Endothelial cell of umbilical vein (primary cell): ENCODE results near the gene ACTL8. TPM values are rescaled to one million over a fixed set of nuclear protein-coding genes. Genes with fewer than 3 reads are reported as not detected.

Experiments
- BruUV-seq: library from RNA; stranded (reverse); fragments of 400-500 nt; replicated peaks from 2 replicates; lab custom pipeline; 2021; lab: Mats Ljungman, UMichigan
- CTCF ChIA-PET: fragments of 300-600, 350-600 bp; sonication (Branson Sonifier 250); formaldehyde crosslinking; loops from one replicate; lab custom pipeline; 2021; ENCODE audit warnings: antibody characterized with exemption, inconsistent platforms; lab: Charles Lee
- POLR2A ChIA-PET: fragments of 300-600, 350-600 bp; sonication (Branson Sonifier 250); formaldehyde crosslinking; loops from one replicate; lab custom pipeline; 2021; ENCODE audit warnings: antibody characterized with exemption, inconsistent platforms; lab: Charles Lee
- DNase-seq: peaks from one replicate; pipeline ENCODE4 v3.0.0-alpha.2; 2011; ENCODE audit warnings: low read depth, low spot score
- FAIRE-seq: peaks from 2 replicates; lab custom pipeline; 2011; peaks lifted over from hg19 to GRCh38; lab: Jason Lieb, UNC
- H2AFZ ChIP-seq: 2 replicates; pipeline ENCODE4 v1.6.0; 2012; ENCODE audit warnings: low read depth, low read length, control low read depth, inconsistent platforms
- H3K27ac ChIP-seq: 2 replicates; pipeline ENCODE4 v1.5.1; 2011; ENCODE audit warnings: low read depth, mild to moderate bottlenecking, control low read depth, low read length, moderate library complexity; ENCODE audit not compliant: insufficient read depth
- H3K27me3 ChIP-seq, 2 experiments: 2 replicates each; pipeline versions ENCODE4 v1.6.0 to v1.6.1; 2011; ENCODE audit warnings: low read length in 2 of 2, mixed read lengths in 1 of 2; ENCODE audit not compliant: control insufficient read depth in 2 of 2, insufficient read depth in 2 of 2
- H3K36me3 ChIP-seq, 2 experiments: 2 replicates in 1 of 2; 3 replicates in 1 of 2; pipeline ENCODE4 v1.5.1; 2011; ENCODE audit warnings: low read length in 2 of 2, mild to moderate bottlenecking in 1 of 2, moderate library complexity in 1 of 2; ENCODE audit not compliant: control insufficient read depth in 2 of 2, insufficient read depth in 2 of 2; ENCODE audit errors: extremely low read depth in 1 of 2
- H3K4me1 ChIP-seq: 3 replicates; pipeline ENCODE4 v1.5.1; 2011; ENCODE audit warnings: mild to moderate bottlenecking, low read length; ENCODE audit not compliant: control insufficient read depth, insufficient read depth; ENCODE audit errors: extremely low read depth
- H3K4me2 ChIP-seq: 2 replicates; pipeline ENCODE4 v1.6.1; 2011; ENCODE audit warnings: low read length, control low read depth, mixed read lengths; ENCODE audit not compliant: insufficient read depth
- H3K4me3 ChIP-seq, 3 experiments: fragments of 200-600 bp in 1 of 3; sonication (generic), shearing (Covaris generic) in 1 of 3; replicated peaks in 1 of 3; 2 replicates each; pipeline ENCODE4 v1.5.1; 2011 to 2016; ENCODE audit warnings: control low read depth in 3 of 3, low read length in 3 of 3, mild to moderate bottlenecking in 2 of 3, inconsistent platforms in 1 of 3, low read depth in 1 of 3, moderate library complexity in 1 of 3; ENCODE audit not compliant: insufficient read depth in 1 of 3
- H3K79me2 ChIP-seq: 2 replicates; pipeline ENCODE4 v1.6.0; 2012; ENCODE audit warnings: low read length, inconsistent platforms; ENCODE audit not compliant: control insufficient read depth, insufficient read depth
- H3K9ac ChIP-seq: replicated peaks from 2 replicates; pipeline ENCODE3; 2011; ENCODE audit warnings: low read length, control low read depth; ENCODE audit not compliant: insufficient read depth; ENCODE audit errors: extremely low read depth
- H3K9me1 ChIP-seq: replicated peaks from 3 replicates; pipeline ENCODE4 v1.6.0; 2011; ENCODE audit warnings: mild to moderate bottlenecking, low read length; ENCODE audit not compliant: control insufficient read depth, insufficient read depth; ENCODE audit errors: extremely low read depth
- H3K9me3 ChIP-seq: replicated peaks from 2 replicates; pipeline ENCODE4 v1.5.1; 2012; ENCODE audit warnings: low read length, inconsistent platforms; ENCODE audit not compliant: control insufficient read depth, insufficient read depth
- H4K20me1 ChIP-seq: replicated peaks from 2 replicates; pipeline ENCODE3; 2011; ENCODE audit warnings: mild to moderate bottlenecking, low read length; ENCODE audit not compliant: control insufficient read depth, insufficient read depth; ENCODE audit errors: extremely low read depth
- CTCF ChIP-seq, 2 donors: IDR thresholded peaks; 1 replicate in 1 of 2; 2 replicates in 1 of 2; pipeline ENCODE4 v1.5.1; 2011; ENCODE audit warnings: low read length in 2 of 2, mild to moderate bottlenecking in 2 of 2, moderate library complexity in 2 of 2, control low read depth in 1 of 2, inconsistent platforms in 1 of 2, low read depth in 1 of 2; ENCODE audit not compliant: insufficient read depth in 1 of 2; ENCODE audit errors: extremely low read depth in 1 of 2
- EZH2 ChIP-seq: IDR thresholded peaks from 2 replicates; pipeline ENCODE4 v1.6.1; 2012; ENCODE audit warnings: borderline replicate concordance, low read depth, mild to moderate bottlenecking, moderate library complexity, low read length, inconsistent platforms; ENCODE audit not compliant: severe bottlenecking
- FOS ChIP-seq: IDR thresholded peaks from 2 replicates; pipeline ENCODE4 v1.6.1; 2011; ENCODE audit warnings: mild to moderate bottlenecking, low read length, moderate library complexity, borderline replicate concordance; ENCODE audit not compliant: insufficient read depth
- GATA2 ChIP-seq: IDR thresholded peaks from 2 replicates; pipeline ENCODE4 v1.7.0; 2011; ENCODE audit warnings: low read depth, mild to moderate bottlenecking, moderate library complexity, mixed read lengths, low read length; ENCODE audit not compliant: insufficient read length, insufficient read depth
- MAX ChIP-seq: IDR thresholded peaks from 2 replicates; pipeline ENCODE4 v1.6.1; 2011; ENCODE audit not compliant: insufficient read depth, insufficient read length
- MYC ChIP-seq: IDR thresholded peaks from one replicate; pipeline ENCODE4 v1.6.1; 2011; ENCODE audit warnings: mild to moderate bottlenecking, low read depth, low read length
- dilution Hi-C: fragments of 300-500 bp; cut with MboI; formaldehyde crosslinking; loops from one replicate; pipeline ENCODE4 v1.15.0; 2019; ENCODE audit warnings: low sequenced_read_pairs; ENCODE audit not compliant: extremely low pct_ligation_motif_present
- intact Hi-C: fragments of 100-400 bp; cut with micrococcal nuclease; formaldehyde crosslinking; loops from one replicate; pipeline ENCODE4 v1.10.0; 2022
- polyA plus RNA-seq, 4 experiments: library from polyadenylated mRNA; depleted of rRNA in 3 of 4; stranded (reverse) in 3 of 4; unstranded in 1 of 4; fragments of >200 nt; gene quantifications; 2 replicates each; pipeline versions ENCODE4 v1.2.1 to v1.2.3, GENCODE V29; 2011 to 2012; ENCODE audit warnings: missing spikeins in 1 of 4
- total RNA-seq: library from RNA; stranded (reverse); gene quantifications from 2 replicates; pipeline ENCODE4 v1.2.3, GENCODE V29; 2021

ACTL8 gene
- total and polyA plus RNA-seq, 2 donors (not counting 3 experiments of a cell fraction or from before 2014, with no cell fraction given), result not detected

- Histone ChIP-seq H3K4me2 (no peak overlapping the region), H3K27me3 (no peaks in the 10 kb centered on the region), H3K79me2 (no peaks in the 10 kb centered on the region), H3K36me3 (no peaks in the 10 kb centered on the region), H3K9ac (no peak overlapping the region), H3K9me3 (peaks cover 3% of the 10 kb centered on the region), H4K20me1 (no peaks in the 10 kb centered on the region), H3K9me1 (no peaks in the 10 kb centered on the region), H3K4me3 (no peak overlapping the region), H3K27ac (no peak overlapping the region), H3K4me1 (no peaks in the 10 kb centered on the region), H2AFZ (no peak overlapping the region)
- POLR2A ChIA-PET, result no interaction called here
- no peak for DNase-seq
- no peak for FAIRE-seq
- BruUV-seq, result no TSS peak
- CTCF ChIA-PET, result no interaction called here
- dilution Hi-C loops, result no loop called here
- intact Hi-C loops, result no loop called here
- TF ChIP-seq MAX, result no peak
- TF ChIP-seq MYC, result no peak
- no peak for TF ChIP-seq FOS
- no peak for TF ChIP-seq GATA2
- TF ChIP-seq EZH2, result no peak
- TF ChIP-seq CTCF (IDR thresholded peaks at IDR 0.05; ENCODE audit: extremely low read depth in 1 of 2, insufficient read depth in 1 of 2, low read depth in 1 of 2, low read length in 2 of 2), result no peak
Observed at GRCh38 chr1:17839641-17840196, 84.6 kb downstream of the ACTL8 start.
